Breast epithelium (tissue), 4 donors: ENCODE results near the gene ARHGAP31. TPM values are rescaled to one million over a fixed set of nuclear protein-coding genes. Genes with fewer than 3 reads are reported as not detected.

Experiments used
- DNase-seq, 2 donors: peaks; one replicate each; pipeline ENCODE4 v3.0.0-alpha.2; 2019; ENCODE audit warnings: low spot score in 2 of 2
- H3K27ac ChIP-seq, 2 donors: fragments of 200-600 bp; sonication (generic) in 1 of 2; one replicate each; pipeline ENCODE4 v1.5.1; 2016 to 2019; ENCODE audit warnings: mild to moderate bottlenecking in 1 of 2
- H3K27me3 ChIP-seq, 2 donors: fragments of 200-600 bp; sonication (generic) in 1 of 2; one replicate each; pipeline versions ENCODE4 v1.5.1 to v1.6.0; 2017 to 2019; ENCODE audit warnings: control low read depth in 1 of 2, mild to moderate bottlenecking in 1 of 2
- H3K36me3 ChIP-seq: fragments of 200-600 bp; one replicate; pipeline ENCODE4 v1.5.1; 2019
- H3K4me1 ChIP-seq, 2 donors: fragments of 200-600 bp; sonication (generic); one replicate each; pipeline ENCODE4 v1.5.1; 2016 to 2019; ENCODE audit warnings: control low read depth in 1 of 2
- H3K4me3 ChIP-seq, 3 donors: fragments of 200-600 bp; sonication (generic); 1 replicate in 2 of 3; 2 replicates in 1 of 3; pipeline ENCODE4 v1.5.1; 2016 to 2019; ENCODE audit warnings: mild to moderate bottlenecking in 3 of 3, moderate library complexity in 2 of 3
- H3K9me3 ChIP-seq, 2 donors: fragments of 200-600 bp; sonication (generic) in 1 of 2; one replicate each; pipeline ENCODE4 v1.5.1; 2016 to 2019; ENCODE audit warnings: control low read depth in 1 of 2
- POLR2A ChIP-seq: fragments of 450-650 bp; IDR thresholded peaks from one replicate; pipeline ENCODE4 v1.6.1; 2016; ENCODE audit warnings: antibody characterized with exemption, mild to moderate bottlenecking, moderate library complexity
- POLR2AphosphoS5 ChIP-seq, 3 donors: sonication (generic); formaldehyde crosslinking; IDR thresholded peaks; one replicate each; pipeline ENCODE4 v1.6.1; 2017; ENCODE audit warnings: antibody characterized with exemption in 3 of 3
- intact Hi-C: fragments of 100-400 bp; cut with DNase I; formaldehyde crosslinking; loops from one replicate; pipeline ENCODE4 v1.15.1; 2023; ENCODE audit warnings: low total_unique reads
- total RNA-seq, 3 donors: library from RNA; depleted of rRNA; stranded (reverse); fragments of >200 nt; gene quantifications; one replicate each; pipeline ENCODE4 v1.1.0, GENCODE V29; 2016
- TF ChIP-seq, protein P1 (sequence below), 3 donors: fragments of 450-650 bp; IDR thresholded peaks; one replicate each; pipeline ENCODE4 v1.5.1; 2016 to 2017; ENCODE audit warnings: antibody characterized with exemption in 3 of 3, mild to moderate bottlenecking in 3 of 3, moderate library complexity in 3 of 3

Gene ARHGAP31
- total RNA-seq, 3 donors from 2014 or later, result 11.6 to 19.3 (median 18.2) TPM

- Histone ChIP-seq H3K36me3 (peaks cover 15% of the 10 kb centered on the region), H3K4me3 (no peak overlapping the region), H3K27ac (no peak overlapping the region), H3K9me3 (no peaks in the 10 kb centered on the region), H3K4me1 (no peaks in the 10 kb centered on the region), H3K27me3 (no peaks in the 10 kb centered on the region)
- intact Hi-C loops, result no loop called here
- DNase-seq, result no peak
- TF ChIP-seq POLR2AphosphoS5 (IDR thresholded peaks at IDR 0.05) (no peak), POLR2A (no peak)
- TF ChIP-seq, protein P1, sequence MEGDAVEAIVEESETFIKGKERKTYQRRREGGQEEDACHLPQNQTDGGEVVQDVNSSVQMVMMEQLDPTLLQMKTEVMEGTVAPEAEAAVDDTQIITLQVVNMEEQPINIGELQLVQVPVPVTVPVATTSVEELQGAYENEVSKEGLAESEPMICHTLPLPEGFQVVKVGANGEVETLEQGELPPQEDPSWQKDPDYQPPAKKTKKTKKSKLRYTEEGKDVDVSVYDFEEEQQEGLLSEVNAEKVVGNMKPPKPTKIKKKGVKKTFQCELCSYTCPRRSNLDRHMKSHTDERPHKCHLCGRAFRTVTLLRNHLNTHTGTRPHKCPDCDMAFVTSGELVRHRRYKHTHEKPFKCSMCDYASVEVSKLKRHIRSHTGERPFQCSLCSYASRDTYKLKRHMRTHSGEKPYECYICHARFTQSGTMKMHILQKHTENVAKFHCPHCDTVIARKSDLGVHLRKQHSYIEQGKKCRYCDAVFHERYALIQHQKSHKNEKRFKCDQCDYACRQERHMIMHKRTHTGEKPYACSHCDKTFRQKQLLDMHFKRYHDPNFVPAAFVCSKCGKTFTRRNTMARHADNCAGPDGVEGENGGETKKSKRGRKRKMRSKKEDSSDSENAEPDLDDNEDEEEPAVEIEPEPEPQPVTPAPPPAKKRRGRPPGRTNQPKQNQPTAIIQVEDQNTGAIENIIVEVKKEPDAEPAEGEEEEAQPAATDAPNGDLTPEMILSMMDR (IDR thresholded peaks at IDR 0.05), result no peak
Measured at GRCh38 chr3:119437691-119438258, 143.6 kb downstream of the ARHGAP31 start.

DNA sequence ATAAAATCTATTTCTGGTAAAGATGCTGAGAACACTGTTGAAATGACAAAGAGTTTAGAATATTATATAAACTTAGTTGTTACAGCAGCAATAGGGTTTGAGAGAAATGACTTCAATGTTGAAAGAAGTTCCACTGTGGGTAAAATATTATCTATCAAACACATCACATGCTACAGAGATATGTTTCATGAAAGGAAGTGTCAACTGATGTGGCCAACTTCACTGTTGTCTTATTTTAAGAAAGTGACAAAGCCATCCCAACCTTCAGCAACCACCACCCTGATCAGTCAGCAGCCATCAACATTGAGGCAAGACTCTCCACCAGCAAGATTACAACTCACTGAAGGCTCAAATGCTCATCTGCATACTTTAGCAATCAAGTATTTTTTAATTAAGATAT, 149.0 kb downstream of the ARHGAP31 start:
- no peaks in the 10 kb centered on the region for H3K27me3 ChIP-seq
- no peak overlapping the region for H3K4me3 ChIP-seq
- H3K36me3 ChIP-seq, result peaks cover 15% of the 10 kb centered on the region
- no peaks in the 10 kb centered on the region for H3K9me3 ChIP-seq
- no peak overlapping the region for H3K27ac ChIP-seq
- no peaks in the 10 kb centered on the region for H3K4me1 ChIP-seq
- no peak for TF ChIP-seq POLR2AphosphoS5 (IDR thresholded peaks at IDR 0.05)
- TF ChIP-seq, protein P1 (IDR thresholded peaks at IDR 0.05), result no peak
- no peak for TF ChIP-seq POLR2A
- intact Hi-C loops, result no loop called here
- no peak for DNase-seq

GRCh38 chr3:119444590-119444989, 150.4 kb downstream of the ARHGAP31 start:
- Histone ChIP-seq H3K4me3 (no peak overlapping the region), H3K27me3 (no peaks in the 10 kb centered on the region), H3K27ac (no peak overlapping the region), H3K4me1 (no peaks in the 10 kb centered on the region), H3K9me3 (no peaks in the 10 kb centered on the region), H3K36me3 (peaks cover 15% of the 10 kb centered on the region)
- DNase-seq, result no peak
- intact Hi-C loops, result no loop called here
- no peak for TF ChIP-seq POLR2A
- TF ChIP-seq, protein P1 (IDR thresholded peaks at IDR 0.05), result no peak
- TF ChIP-seq POLR2AphosphoS5 (IDR thresholded peaks at IDR 0.05), result no peak

DNA sequence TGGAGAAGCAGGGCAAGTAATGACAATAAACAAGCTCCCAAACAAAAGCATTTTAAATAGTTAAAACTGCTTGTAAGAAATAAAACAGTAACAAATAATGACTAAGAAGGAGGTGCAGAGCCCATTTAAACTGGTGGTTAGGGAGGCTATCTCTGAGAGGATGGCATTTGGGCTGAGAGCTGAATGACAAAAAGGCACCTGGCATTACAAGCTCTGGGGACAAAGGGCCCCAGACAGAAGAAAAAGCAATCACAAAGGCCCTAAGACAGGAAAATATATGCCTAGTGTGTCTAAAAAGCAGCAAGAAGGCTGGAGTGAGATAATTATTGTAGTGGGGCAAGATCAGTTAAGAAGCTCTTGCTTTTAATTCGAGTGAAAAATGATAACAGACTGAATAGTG, 159.6 kb downstream of the ARHGAP31 start:
- H3K36me3 ChIP-seq, result no peaks in the 10 kb centered on the region
- TF ChIP-seq, protein P1 (IDR thresholded peaks at IDR 0.05), result no peak
- H3K4me3 ChIP-seq, result no peak overlapping the region
- no peak overlapping the region for H3K27ac ChIP-seq
- no peaks in the 10 kb centered on the region for H3K9me3 ChIP-seq
- H3K4me1 ChIP-seq, result no peaks in the 10 kb centered on the region
- no peaks in the 10 kb centered on the region for H3K27me3 ChIP-seq
- intact Hi-C loops, result no loop called here
- DNase-seq, result no peak

DNA sequence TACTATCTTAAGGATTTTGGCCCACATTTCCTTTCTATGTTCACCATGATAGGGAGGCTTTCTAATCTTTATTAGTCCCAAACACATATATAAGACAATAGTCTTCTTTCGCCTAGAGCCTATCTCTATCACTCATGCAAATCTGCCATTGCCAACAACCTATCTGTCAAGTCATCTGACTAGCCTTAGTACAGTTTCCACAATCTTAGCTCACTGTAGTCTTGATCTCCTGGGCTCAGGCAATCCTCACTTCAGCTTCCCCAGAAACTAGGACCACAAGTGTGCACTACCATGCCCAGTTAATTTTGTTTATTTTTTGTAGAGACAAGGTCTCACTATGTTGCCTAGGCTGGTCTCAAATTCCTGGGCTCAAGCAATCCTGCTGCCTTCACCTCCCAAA, 162.3 kb downstream of the ARHGAP31 start:
- intact Hi-C loops, result no loop called here
- H3K9me3 ChIP-seq, result no peaks in the 10 kb centered on the region
- no peak for TF ChIP-seq POLR2A
- TF ChIP-seq, protein P1 (IDR thresholded peaks at IDR 0.05), result no peak
- no peak for TF ChIP-seq POLR2AphosphoS5 (IDR thresholded peaks at IDR 0.05)
- H3K4me1 ChIP-seq, result no peaks in the 10 kb centered on the region
- no peaks in the 10 kb centered on the region for H3K27me3 ChIP-seq
- H3K27ac ChIP-seq, result no peak overlapping the region
- no peaks in the 10 kb centered on the region for H3K36me3 ChIP-seq
- H3K4me3 ChIP-seq, result no peak overlapping the region
- no peak for DNase-seq
